ENCODE data around the gene SLC25A4. TPM values are rescaled to one million over a fixed set of nuclear protein-coding genes. Genes with fewer than 3 reads are reported as not detected.
A peak's percentile ranks its signal among the peaks of the same experiment; 100 is the strongest.
"Not testable (repeated sequence)": the region's sequence is repeated elsewhere in the genome, so short reads cannot be mapped to it uniquely, and the experiment has no call there.

SLC25A4 gene
- total RNA-seq, 2 donors from 2014 or later: 6.2 to 11.5 TPM

- no peak overlapping the region for H3K4me3 Mint-ChIP-seq
- H3K36me3 Mint-ChIP-seq (ENCODE audit: low read depth): peaks cover 37% of the 10 kb centered on the region
- no peaks in the 10 kb centered on the region for H3K27me3 Mint-ChIP-seq
- H3K4me1 Mint-ChIP-seq: peaks cover 23% of the 10 kb centered on the region
- no peaks in the 10 kb centered on the region for H3K9me3 Mint-ChIP-seq
- H3K27ac Mint-ChIP-seq: no peak overlapping the region
- ATAC-seq (replicated peaks): peak; percentile 73
Measured at GRCh38 chr4:185179488-185179887, 36.4 kb downstream of the SLC25A4 start.

- Mint-ChIP-seq H3K9me3 (no peaks in the 10 kb centered on the region), H3K4me1 (peaks cover 28% of the 10 kb centered on the region), H3K36me3 (ENCODE audit: low read depth) (peaks cover 37% of the 10 kb centered on the region), H3K4me3 (no peak overlapping the region), H3K27ac (no peak overlapping the region), H3K27me3 (no peaks in the 10 kb centered on the region)
- no peak for ATAC-seq (replicated peaks)
Measured at GRCh38 chr4:185182239-185182638, 39.2 kb downstream of the SLC25A4 start.

GRCh38 chr4:185183622-185184281 lies 40.7 kb downstream of the SLC25A4 start:
- Mint-ChIP-seq H3K9me3 (no peaks in the 10 kb centered on the region), H3K4me1 (peaks cover 33% of the 10 kb centered on the region), H3K27me3 (no peaks in the 10 kb centered on the region), H3K36me3 (ENCODE audit: low read depth) (peaks cover 45% of the 10 kb centered on the region), H3K27ac (no peak overlapping the region), H3K4me3 (no peak overlapping the region)
- ATAC-seq (replicated peaks): peak; percentile 68

- ATAC-seq (replicated peaks): no peak
- Mint-ChIP-seq H3K36me3 (ENCODE audit: low read depth) (peaks cover 67% of the 10 kb centered on the region), H3K27me3 (no peaks in the 10 kb centered on the region), H3K9me3 (no peaks in the 10 kb centered on the region), H3K4me1 (peaks cover 37% of the 10 kb centered on the region), H3K4me3 (no peak overlapping the region), H3K27ac (no peak overlapping the region)
Measured at GRCh38 chr4:185186769-185187168, 43.7 kb downstream of the SLC25A4 start.

- H3K4me3 Mint-ChIP-seq: peak overlapping the region; percentile 19
- peaks cover 36% of the 10 kb centered on the region for H3K4me1 Mint-ChIP-seq
- peaks cover 64% of the 10 kb centered on the region for H3K36me3 Mint-ChIP-seq (ENCODE audit: low read depth)
- H3K27ac Mint-ChIP-seq: peak overlapping the region; percentile 70
- no peaks in the 10 kb centered on the region for H3K27me3 Mint-ChIP-seq
- no peaks in the 10 kb centered on the region for H3K9me3 Mint-ChIP-seq
- peak; percentile 37 for ATAC-seq (replicated peaks)
Measured at GRCh38 chr4:185189606-185190305, 46.7 kb downstream of the SLC25A4 start.

GRCh38 chr4:185190306-185190856 lies 47.3 kb downstream of the SLC25A4 start:
- H3K27ac Mint-ChIP-seq: peak overlapping the region; percentile 70

GRCh38 chr4:185192059-185192458 lies 49.0 kb downstream of the SLC25A4 start:
- no peak for ATAC-seq (replicated peaks)
- Mint-ChIP-seq H3K27me3 (no peaks in the 10 kb centered on the region), H3K27ac (peak overlapping the region; percentile 54), H3K36me3 (ENCODE audit: low read depth) (peaks cover 69% of the 10 kb centered on the region), H3K9me3 (no peaks in the 10 kb centered on the region), H3K4me3 (no peak overlapping the region), H3K4me1 (peaks cover 42% of the 10 kb centered on the region)

More at GRCh38 chr4:185190306-185190856, 47.3 kb downstream of the SLC25A4 start:
- no peaks in the 10 kb centered on the region for H3K9me3 Mint-ChIP-seq
- H3K4me1 Mint-ChIP-seq: peaks cover 42% of the 10 kb centered on the region
- H3K27me3 Mint-ChIP-seq: no peaks in the 10 kb centered on the region
- peak overlapping the region; percentile 19 for H3K4me3 Mint-ChIP-seq
- no peak for ATAC-seq (replicated peaks)
- H3K36me3 Mint-ChIP-seq (ENCODE audit: low read depth): peaks cover 65% of the 10 kb centered on the region

- Mint-ChIP-seq H3K27ac (peak overlapping the region; percentile 23), H3K4me3 (no peak overlapping the region)
Measured at GRCh38 chr4:185194924-185195888, 52.1 kb downstream of the SLC25A4 start.

GRCh38 chr4:185196437-185196836 lies 53.4 kb downstream of the SLC25A4 start:
- peaks cover 53% of the 10 kb centered on the region for H3K36me3 Mint-ChIP-seq (ENCODE audit: low read depth)
- H3K9me3 Mint-ChIP-seq: no peaks in the 10 kb centered on the region
- H3K27ac Mint-ChIP-seq: no peak overlapping the region
- no peaks in the 10 kb centered on the region for H3K27me3 Mint-ChIP-seq
- peaks cover 19% of the 10 kb centered on the region for H3K4me1 Mint-ChIP-seq
- no peak overlapping the region for H3K4me3 Mint-ChIP-seq
- no peak for ATAC-seq (replicated peaks)

More at GRCh38 chr4:185194924-185195888, 52.1 kb downstream of the SLC25A4 start:
- no peak for ATAC-seq (replicated peaks)
- H3K27me3 Mint-ChIP-seq: no peaks in the 10 kb centered on the region
- H3K9me3 Mint-ChIP-seq: no peaks in the 10 kb centered on the region
- H3K36me3 Mint-ChIP-seq (ENCODE audit: low read depth): peaks cover 56% of the 10 kb centered on the region
- H3K4me1 Mint-ChIP-seq: peaks cover 26% of the 10 kb centered on the region

- Mint-ChIP-seq H3K4me1 (peaks cover 18% of the 10 kb centered on the region), H3K36me3 (ENCODE audit: low read depth) (peaks cover 54% of the 10 kb centered on the region)
- not testable (repeated sequence) for H3K9me3 Mint-ChIP-seq; ATAC-seq (replicated peaks); H3K27me3 Mint-ChIP-seq; H3K27ac Mint-ChIP-seq; H3K4me3 Mint-ChIP-seq
Measured at GRCh38 chr4:185198189-185198588, 55.1 kb downstream of the SLC25A4 start.

Other genes with a start within 250 kb of the SLC25A4 start
- not detected for gene HELT, start 124.8 kb upstream of the SLC25A4 start, total RNA-seq
- 10 to 100 TPM; 33.7 to 37.0 TPM for gene CFAP97, start 60.7 kb downstream of the SLC25A4 start, total RNA-seq
- 10 to 100 TPM; 28.2 to 31.2 TPM for gene SNX25, start 66.3 kb downstream of the SLC25A4 start, total RNA-seq